ENCODE data around the gene CRYM.
"Not testable (repeated sequence)": the region's sequence is repeated elsewhere in the genome, so short reads cannot be mapped to it uniquely, and the experiment has no call there.

Gene CRYM

DNA sequence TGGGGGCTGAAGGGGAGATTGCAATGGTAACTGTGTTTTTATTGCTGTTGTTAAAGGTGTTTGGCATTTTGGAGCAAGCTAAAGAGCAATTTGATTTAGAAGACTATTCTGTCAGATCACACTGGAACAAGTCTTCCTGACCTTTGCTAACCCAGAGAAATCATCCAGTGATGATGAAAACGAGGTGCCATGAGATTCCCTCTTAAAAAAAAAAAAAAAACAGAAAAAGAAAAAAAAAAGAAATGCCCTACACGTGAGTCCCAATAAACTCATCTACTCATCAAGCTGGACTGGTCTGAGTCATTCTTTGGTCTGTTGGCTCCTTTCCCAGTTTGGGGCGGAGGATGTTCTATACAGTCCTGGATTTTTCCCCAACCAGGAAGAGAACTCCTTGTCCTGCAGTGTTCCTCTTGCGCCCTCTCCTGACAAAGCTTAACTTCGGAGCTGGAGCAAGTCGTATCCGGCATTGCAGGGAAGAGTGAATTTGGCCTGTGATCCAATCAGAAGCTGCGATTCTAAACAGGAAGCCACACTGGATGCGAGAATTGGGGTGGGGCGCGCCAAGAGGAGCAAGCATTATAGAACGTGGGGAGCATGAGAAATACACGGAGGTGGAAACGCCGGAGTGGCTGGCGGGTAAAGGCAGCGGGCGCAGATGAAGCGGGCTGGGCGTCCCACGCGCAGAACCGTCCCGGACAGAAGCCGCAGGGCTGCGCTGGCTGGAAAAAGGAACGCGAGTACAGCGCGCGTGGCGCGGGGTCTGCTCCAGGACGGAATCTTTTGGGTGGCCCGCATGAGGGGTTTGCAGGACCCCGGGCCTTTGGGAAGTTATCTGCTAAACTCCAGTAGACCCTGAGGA is 22.4 kb upstream of the CRYM start:
- peak; percentile 79 for ATAC-seq
- H3K4me3 Mint-ChIP-seq: peak overlapping the region; percentile 97
- no peaks in the 10 kb centered on the region for H3K27me3 Mint-ChIP-seq
- peaks cover 31% of the 10 kb centered on the region for H3K4me1 Mint-ChIP-seq
- no peaks in the 10 kb centered on the region for H3K9me3 Mint-ChIP-seq
- peak overlapping the region; percentile 93 for H3K27ac Mint-ChIP-seq
- H3K36me3 Mint-ChIP-seq: no peaks in the 10 kb centered on the region

DNA sequence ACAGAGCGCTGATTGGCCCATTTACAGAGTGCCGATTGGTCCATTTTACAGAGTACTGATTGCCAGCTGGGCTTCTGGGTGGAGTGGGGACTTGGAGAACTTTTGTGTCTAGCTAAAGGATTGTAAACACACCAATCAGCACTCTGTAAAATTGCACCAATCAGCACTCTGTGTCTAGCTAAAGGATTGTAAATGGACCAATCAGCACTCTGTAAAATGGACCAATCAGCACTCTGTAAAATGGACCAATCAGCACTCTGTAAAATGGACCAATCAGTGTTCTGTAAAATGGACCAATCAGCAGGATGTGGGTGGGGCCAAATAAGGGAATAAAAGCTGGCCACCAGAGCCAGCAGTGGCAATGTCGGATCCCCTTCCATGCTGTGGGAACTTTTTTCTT is 11.7 kb upstream of the CRYM start:
- ATAC-seq, H3K4me1 Mint-ChIP-seq, H3K9me3 Mint-ChIP-seq, H3K27ac Mint-ChIP-seq, H3K36me3 Mint-ChIP-seq, H3K4me3 Mint-ChIP-seq: not testable (repeated sequence)
- peaks cover 18% of the 10 kb centered on the region for H3K27me3 Mint-ChIP-seq

DNA sequence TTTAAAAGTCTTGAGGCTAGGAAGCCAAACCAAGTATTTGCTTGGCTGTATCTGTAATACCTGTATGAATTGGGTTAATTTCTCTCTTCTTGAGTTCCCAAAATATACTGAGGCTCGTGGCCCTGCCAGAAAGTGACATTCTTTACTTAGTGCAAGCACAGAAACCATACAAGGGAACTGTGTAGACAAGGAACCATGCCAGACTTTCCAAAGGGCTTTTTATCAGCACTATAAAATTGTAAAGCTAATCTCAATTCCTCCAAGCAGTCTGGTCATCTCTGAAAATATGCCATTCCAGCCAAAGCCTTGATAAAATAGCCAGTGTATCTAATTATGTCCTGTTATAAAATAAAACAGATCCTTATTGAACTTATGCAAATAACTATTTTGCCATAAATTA is 7.2 kb upstream of the CRYM start:
- ATAC-seq: no peak
- Mint-ChIP-seq H3K9me3 (peaks cover 5% of the 10 kb centered on the region), H3K27me3 (peaks cover 16% of the 10 kb centered on the region), H3K36me3 (peaks cover 5% of the 10 kb centered on the region), H3K4me1 (peaks cover 12% of the 10 kb centered on the region), H3K4me3 (no peak overlapping the region), H3K27ac (no peak overlapping the region)

DNA sequence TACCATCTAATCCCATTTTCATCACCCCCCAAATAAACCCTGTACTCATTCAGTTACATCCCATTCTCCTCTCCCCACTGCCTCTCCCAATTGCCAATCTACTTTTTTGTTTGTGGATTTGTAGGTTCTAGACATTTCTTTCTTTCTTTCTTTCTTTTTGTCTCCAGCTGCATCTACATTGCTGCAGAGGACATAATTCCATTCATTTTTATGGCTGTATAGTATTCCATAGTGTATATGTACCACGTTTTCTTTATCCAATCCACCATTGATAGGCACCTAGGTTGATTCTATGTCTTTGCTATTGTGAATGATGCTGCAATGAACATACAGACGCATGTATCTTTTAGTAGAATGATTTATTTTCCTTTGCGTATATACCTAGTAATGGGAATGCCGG is 6.3 kb upstream of the CRYM start:
- Mint-ChIP-seq H3K4me1 (peaks cover 12% of the 10 kb centered on the region), H3K9me3 (peaks cover 5% of the 10 kb centered on the region), H3K27me3 (peaks cover 17% of the 10 kb centered on the region), H3K27ac (no peak overlapping the region), H3K36me3 (peaks cover 5% of the 10 kb centered on the region), H3K4me3 (peak overlapping the region; percentile 81)
- ATAC-seq: no peak

DNA sequence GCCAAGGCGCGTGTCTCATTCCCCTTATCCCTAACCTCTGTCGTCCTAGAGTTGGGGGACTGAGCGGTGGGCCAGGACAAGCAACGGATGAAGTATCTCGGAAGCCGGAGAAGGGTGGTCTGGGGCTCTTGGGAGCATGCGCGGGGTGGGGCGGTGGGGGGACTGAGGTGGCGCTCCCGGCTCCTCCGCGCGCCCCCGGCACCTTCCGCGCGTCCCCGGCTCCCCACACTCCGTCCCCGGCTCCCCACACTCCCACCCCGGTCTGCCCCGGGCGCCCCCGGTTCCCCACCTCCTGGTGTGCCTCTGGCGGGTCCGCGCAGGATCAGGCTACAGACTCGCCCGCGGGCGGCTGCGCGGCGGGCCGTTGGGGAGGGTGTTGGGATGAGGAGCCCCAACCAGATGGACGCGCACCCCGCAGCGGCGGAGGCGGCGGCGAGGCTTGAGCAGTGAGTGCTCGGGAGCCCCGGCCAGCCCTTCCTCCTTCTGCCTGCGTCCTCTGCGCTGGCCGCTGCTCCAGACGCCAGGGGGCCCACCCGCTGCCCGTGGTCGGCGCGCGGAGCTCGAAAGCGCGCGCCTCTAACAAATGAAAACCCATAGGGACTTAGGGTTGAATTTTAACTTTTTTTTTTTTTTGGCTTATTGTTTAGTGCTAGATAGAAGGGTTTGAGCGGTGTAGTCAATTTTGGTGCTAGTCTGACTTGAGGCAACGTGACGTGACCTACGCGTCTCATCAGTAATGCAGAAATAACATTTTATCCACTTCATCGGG is 5.6 kb upstream of the CRYM start:
- peaks cover 14% of the 10 kb centered on the region for H3K4me1 Mint-ChIP-seq
- peaks cover 5% of the 10 kb centered on the region for H3K36me3 Mint-ChIP-seq
- H3K9me3 Mint-ChIP-seq: peaks cover 5% of the 10 kb centered on the region
- peak; percentile 84 for ATAC-seq
- H3K4me3 Mint-ChIP-seq: peak overlapping the region; percentile 81
- H3K27me3 Mint-ChIP-seq: peaks cover 24% of the 10 kb centered on the region
- peak overlapping the region; percentile 11 for H3K27ac Mint-ChIP-seq

DNA sequence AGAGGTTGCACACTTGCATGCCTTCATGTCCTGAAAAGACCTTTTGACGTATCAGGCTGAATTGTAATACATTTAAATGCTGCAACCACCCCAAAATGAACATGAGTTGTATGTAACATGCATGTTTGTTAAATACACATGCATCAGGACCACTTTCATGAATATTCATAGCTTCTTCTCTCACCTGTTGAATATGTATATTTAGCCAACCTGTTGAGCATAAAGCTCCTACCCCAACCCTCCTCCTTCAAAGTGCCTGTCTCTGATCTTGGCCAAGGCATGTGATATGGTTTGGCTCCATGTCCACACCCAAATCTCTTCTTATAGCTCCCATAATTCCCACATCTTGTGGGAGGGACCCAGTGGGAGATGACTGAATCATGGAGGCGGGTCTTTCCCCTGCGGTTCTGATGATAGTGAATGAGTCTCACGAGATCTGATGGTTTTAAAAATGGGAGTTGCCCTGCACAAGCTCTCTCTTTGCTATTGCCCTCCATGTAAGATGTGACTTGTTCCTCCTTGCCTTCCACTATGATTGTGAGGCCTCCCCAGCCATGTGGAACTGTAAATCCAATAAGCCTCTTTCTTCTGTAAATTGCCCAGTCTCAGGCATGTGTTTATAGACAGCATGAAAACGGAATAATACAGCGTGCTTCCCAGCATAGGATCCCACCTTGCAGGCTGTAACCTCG is 3.8 kb upstream of the CRYM start:
- H3K9me3 Mint-ChIP-seq: peaks cover 5% of the 10 kb centered on the region

DNA sequence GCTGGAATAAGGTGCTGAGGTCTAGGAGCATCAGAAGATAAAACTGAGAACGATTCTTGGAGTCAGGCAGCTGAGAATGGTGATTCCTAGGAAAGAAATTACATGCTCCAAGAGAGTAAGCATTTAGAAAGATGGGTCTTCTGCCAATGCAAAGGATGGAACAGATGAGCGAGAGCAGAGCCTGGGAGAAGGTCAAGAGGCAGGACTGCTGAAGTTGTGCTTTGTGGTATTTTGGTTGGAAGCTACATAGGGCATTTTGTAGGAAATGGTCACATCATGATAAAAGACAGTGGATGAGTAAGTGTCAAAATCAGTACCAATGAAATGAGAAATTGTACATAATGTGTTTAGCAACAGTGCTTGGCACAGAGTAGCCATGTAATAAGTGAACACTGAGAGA is 1.4 kb upstream of the CRYM start:
- Mint-ChIP-seq H3K36me3 (peaks cover 5% of the 10 kb centered on the region), H3K27me3 (peaks cover 34% of the 10 kb centered on the region), H3K27ac (no peak overlapping the region), H3K9me3 (peaks cover 5% of the 10 kb centered on the region), H3K4me1 (peaks cover 45% of the 10 kb centered on the region), H3K4me3 (no peak overlapping the region)
- no peak for ATAC-seq

More for the DNA sequence above, 3.8 kb upstream of the CRYM start:
- Mint-ChIP-seq H3K27me3 (peaks cover 39% of the 10 kb centered on the region), H3K27ac (no peak overlapping the region), H3K36me3 (peaks cover 5% of the 10 kb centered on the region), H3K4me3 (no peak overlapping the region), H3K4me1 (peaks cover 29% of the 10 kb centered on the region)
- ATAC-seq: no peak

DNA sequence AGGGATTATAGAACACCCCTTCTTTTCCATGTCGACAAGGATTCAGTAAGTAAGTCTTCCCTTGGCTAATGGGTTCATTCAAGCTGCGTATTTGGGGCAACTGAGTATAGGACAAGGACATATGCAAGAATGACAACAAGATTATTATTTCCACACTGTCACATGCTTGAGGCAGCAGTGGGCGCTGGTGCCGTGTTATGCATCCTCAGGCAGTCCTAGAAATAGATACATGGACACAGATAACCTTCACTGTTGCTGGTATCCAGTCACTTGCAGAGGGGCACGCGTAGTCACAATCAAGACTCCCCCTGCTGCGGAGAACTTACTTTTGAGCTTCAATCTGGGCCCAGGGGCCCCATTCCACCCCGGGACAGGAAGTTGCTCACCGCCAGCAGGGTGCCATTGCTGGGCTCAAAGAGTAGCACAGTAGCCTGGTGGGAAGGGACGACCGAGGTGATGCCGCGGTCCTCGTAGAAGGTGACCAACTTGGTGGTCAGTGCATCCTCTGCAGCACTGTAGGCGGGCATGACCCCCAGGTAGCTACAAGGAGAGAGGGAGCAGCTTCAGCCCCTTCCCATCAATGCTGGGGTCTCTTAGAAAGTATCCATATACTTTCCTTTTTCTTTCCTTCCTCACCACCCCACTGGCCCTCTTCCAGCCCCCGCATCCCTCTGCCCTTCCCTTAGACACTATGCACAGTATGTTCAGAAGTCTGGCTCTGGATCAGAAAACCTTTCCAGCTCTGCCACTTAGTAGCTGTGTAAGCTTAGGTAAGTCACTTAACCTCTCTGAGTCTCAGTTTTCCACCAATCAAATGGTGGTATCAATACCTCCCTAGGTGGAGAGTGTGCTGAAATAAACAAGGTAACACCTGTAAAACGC is 804 bp downstream of the CRYM start:
- Mint-ChIP-seq H3K27ac (peak overlapping the region; percentile 69), H3K4me3 (peak overlapping the region; percentile 76), H3K9me3 (peaks cover 5% of the 10 kb centered on the region), H3K4me1 (peaks cover 44% of the 10 kb centered on the region), H3K27me3 (peaks cover 23% of the 10 kb centered on the region), H3K36me3 (peaks cover 5% of the 10 kb centered on the region)
- no peak for ATAC-seq

DNA sequence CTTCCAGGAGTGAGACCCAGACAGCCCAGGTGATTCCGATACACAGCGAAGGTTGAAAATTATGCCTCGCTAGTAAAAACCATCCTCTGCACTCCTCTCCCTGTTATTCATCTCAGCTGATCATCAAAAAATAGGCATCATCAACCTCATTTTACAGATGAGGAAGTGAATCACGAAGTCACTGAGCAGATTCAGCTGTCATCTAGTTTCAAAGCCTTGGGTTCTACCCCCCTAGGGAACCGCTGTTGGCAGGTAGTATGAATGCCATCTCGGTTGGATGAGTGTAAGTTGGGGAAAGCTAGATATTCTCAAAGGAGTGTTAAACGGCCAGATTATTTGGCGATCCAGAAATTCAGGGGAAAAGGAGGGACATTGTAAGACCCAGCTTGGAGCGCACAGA is 2.0 kb downstream of the CRYM start:
- H3K4me3 Mint-ChIP-seq: no peak overlapping the region
- peak; percentile 76 for ATAC-seq

DNA sequence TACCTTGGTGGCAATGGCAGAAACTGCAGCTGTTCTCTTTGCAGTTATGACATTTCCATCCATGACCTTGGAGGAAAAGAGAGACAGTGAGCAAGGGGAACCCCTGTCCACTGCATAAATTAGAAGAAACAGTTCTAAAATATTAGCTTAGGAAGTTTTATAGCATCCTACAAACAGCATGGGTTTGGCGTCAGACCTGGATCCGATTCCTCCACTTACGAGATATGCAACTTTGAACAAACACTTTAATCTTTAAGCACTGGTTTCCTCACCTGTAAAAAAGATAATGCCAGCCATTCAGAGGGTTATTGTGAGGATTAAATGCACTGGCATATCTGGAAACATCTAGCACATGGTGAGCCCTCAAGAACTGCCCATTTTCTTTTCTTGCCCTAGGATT is 2.6 kb downstream of the CRYM start:
- Mint-ChIP-seq H3K4me3 (no peak overlapping the region), H3K27ac (no peak overlapping the region), H3K9me3 (no peaks in the 10 kb centered on the region), H3K36me3 (no peaks in the 10 kb centered on the region), H3K4me1 (peaks cover 44% of the 10 kb centered on the region), H3K27me3 (peaks cover 23% of the 10 kb centered on the region)
- ATAC-seq: no peak

More for the DNA sequence above, 2.0 kb downstream of the CRYM start:
- no peak overlapping the region for H3K27ac Mint-ChIP-seq
- no peaks in the 10 kb centered on the region for H3K36me3 Mint-ChIP-seq
- H3K27me3 Mint-ChIP-seq: peaks cover 23% of the 10 kb centered on the region
- peaks cover 44% of the 10 kb centered on the region for H3K4me1 Mint-ChIP-seq
- no peaks in the 10 kb centered on the region for H3K9me3 Mint-ChIP-seq

DNA sequence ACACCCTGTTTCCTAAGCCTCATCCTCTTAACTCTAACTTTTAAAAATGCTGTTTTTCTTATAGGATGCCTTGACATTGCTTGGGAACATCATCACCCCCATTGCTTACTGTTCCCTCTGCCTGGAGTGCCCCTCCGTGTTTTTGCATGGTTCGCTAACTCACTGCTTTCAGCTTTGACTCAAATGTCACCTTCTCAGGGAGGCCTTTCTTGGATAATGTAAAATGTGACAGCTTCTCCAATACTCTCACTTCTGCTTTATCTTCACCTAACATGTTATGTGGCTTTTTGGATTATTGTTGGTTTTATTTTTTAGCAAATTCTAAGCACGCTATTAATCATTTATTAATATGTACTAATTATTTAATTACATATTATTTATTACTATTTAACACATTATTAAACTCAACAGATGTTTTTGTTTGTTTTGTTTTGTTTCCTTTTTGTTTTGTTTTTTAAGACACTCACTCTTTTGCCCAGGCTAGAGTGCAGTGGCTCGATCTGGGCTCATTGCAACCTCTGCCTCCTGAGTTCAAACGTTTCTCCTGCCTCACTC is 3.8 kb downstream of the CRYM start:
- Mint-ChIP-seq H3K9me3 (no peaks in the 10 kb centered on the region), H3K36me3 (no peaks in the 10 kb centered on the region), H3K27me3 (peaks cover 21% of the 10 kb centered on the region), H3K27ac (peak overlapping the region; percentile 61), H3K4me3 (no peak overlapping the region), H3K4me1 (peaks cover 44% of the 10 kb centered on the region)
- ATAC-seq: peak; percentile 69

DNA sequence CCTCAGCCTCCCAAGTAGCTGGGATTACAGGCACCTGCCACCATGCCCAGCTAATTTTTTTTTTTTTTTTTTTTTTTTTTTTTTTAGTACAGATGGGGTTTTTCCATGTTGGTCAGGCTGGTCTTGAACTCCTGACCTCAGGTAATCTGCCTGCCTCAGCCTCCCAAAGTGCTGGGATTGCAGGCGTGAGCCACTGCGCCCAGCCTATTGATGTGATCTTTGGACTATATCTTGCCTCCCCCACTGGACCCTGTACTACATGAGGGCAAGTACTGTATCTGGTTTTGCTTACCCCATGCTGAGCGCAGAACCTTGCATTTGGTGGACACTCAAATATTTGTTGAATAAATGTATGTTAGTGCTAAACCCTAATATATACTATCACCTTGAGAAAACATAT is 5.3 kb downstream of the CRYM start:
- not testable (repeated sequence) for H3K4me3 Mint-ChIP-seq, H3K36me3 Mint-ChIP-seq, ATAC-seq, H3K27ac Mint-ChIP-seq, H3K9me3 Mint-ChIP-seq, H3K27me3 Mint-ChIP-seq
- peaks cover 39% of the 10 kb centered on the region for H3K4me1 Mint-ChIP-seq

DNA sequence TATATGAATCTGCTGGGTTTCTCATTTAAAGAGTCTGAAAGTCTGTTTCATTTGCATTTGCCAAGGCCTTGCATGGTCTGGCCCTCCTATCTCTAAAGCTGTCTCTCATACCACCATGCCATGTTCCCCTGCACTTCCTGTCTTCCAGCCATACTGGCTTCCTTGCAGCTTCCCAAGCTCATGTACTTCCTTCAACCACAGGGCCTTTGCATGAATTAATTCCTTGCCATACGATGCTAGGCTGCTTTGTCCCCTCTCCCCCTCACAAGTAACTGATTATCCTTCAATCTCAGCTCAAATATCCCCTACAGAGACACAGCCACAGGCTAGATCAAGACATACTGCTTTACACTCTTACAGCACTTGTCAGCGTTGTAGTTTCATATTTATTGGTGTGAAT is 5.8 kb downstream of the CRYM start:
- H3K27me3 Mint-ChIP-seq: peaks cover under 1% of the 10 kb centered on the region
- H3K9me3 Mint-ChIP-seq: no peaks in the 10 kb centered on the region
- H3K36me3 Mint-ChIP-seq: no peaks in the 10 kb centered on the region
- H3K4me3 Mint-ChIP-seq: no peak overlapping the region
- ATAC-seq: no peak
- peaks cover 34% of the 10 kb centered on the region for H3K4me1 Mint-ChIP-seq
- H3K27ac Mint-ChIP-seq: no peak overlapping the region

DNA sequence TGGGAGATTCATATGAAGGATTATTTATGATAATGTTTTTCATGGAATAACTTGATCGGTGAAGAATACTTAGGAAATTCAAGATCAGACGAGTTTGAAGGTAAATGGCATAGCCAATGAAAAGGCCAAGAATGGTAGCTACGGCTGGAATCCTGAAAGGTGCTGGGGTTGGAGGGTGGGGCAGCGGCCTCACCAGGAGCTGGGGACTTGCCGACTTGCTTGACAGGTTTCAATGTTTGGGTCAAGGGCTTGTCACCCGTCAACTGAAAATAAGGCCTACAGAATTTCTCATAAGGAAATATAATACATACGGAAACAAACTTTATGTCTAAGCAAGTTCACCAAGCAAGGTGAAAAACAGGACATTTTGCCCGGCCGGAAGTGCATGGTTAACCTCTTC is 9.9 kb downstream of the CRYM start:
- Mint-ChIP-seq H3K27me3 (no peaks in the 10 kb centered on the region), H3K4me1 (peaks cover 31% of the 10 kb centered on the region), H3K4me3 (no peak overlapping the region), H3K36me3 (no peaks in the 10 kb centered on the region), H3K9me3 (no peaks in the 10 kb centered on the region), H3K27ac (no peak overlapping the region)
- ATAC-seq: no peak
